SKM-1 treated with dmso at 0.1 percent for 144 hours (cell line): Measurements from ENCODE around the gene KANSL1.
A peak's percentile ranks its signal among the peaks of the same experiment; 100 is the strongest.

ENCODE experiments used
- DNase-seq: peaks from one replicate; lab custom pipeline; 2025; ENCODE audit not compliant: unreplicated experiment; lab: John Stamatoyannopoulos, UW

KANSL1 gene

GRCh38 chr17:46144246-46144645 lies 49.0 kb downstream of the KANSL1 start:
- no peak for DNase-seq

GRCh38 chr17:46143827-46144236 lies 49.4 kb downstream of the KANSL1 start:
- no peak for DNase-seq

- no peak for DNase-seq
Measured at GRCh38 chr17:46141645-46142044, 51.6 kb downstream of the KANSL1 start.

GRCh38 chr17:46140645-46141197 lies 52.5 kb downstream of the KANSL1 start:
- no peak for DNase-seq

GRCh38 chr17:46139432-46140210 lies 53.6 kb downstream of the KANSL1 start:
- peak; percentile 16 for DNase-seq

GRCh38 chr17:46138473-46138872 lies 54.8 kb downstream of the KANSL1 start:
- DNase-seq: no peak

GRCh38 chr17:46136820-46137219 lies 56.4 kb downstream of the KANSL1 start:
- DNase-seq: no peak

- no peak for DNase-seq
Measured at GRCh38 chr17:46135879-46136563, 57.2 kb downstream of the KANSL1 start.

- no peak for DNase-seq
Measured at GRCh38 chr17:46135126-46135812, 58.0 kb downstream of the KANSL1 start.

GRCh38 chr17:46129302-46129701 lies 63.9 kb downstream of the KANSL1 start:
- no peak for DNase-seq

- DNase-seq: no peak
Measured at GRCh38 chr17:46128453-46128852, 64.8 kb downstream of the KANSL1 start.

- DNase-seq: no peak
Measured at GRCh38 chr17:46127524-46127923, 65.7 kb downstream of the KANSL1 start.

- DNase-seq: no peak
Measured at GRCh38 chr17:46126840-46127239, 66.4 kb downstream of the KANSL1 start.

GRCh38 chr17:46125831-46126230 lies 67.4 kb downstream of the KANSL1 start:
- DNase-seq: no peak

GRCh38 chr17:46124695-46125592 lies 68.3 kb downstream of the KANSL1 start:
- DNase-seq: no peak

- no peak for DNase-seq
Measured at GRCh38 chr17:46123607-46124006, 69.6 kb downstream of the KANSL1 start.

GRCh38 chr17:46122486-46122871 lies 70.8 kb downstream of the KANSL1 start:
- DNase-seq: no peak

- no peak for DNase-seq
Measured at GRCh38 chr17:46121841-46122485, 71.3 kb downstream of the KANSL1 start.

GRCh38 chr17:46121165-46121764 lies 72.0 kb downstream of the KANSL1 start:
- peak; percentile 25 for DNase-seq

GRCh38 chr17:46120537-46120936 lies 72.7 kb downstream of the KANSL1 start:
- no peak for DNase-seq
